GM23248 (cell line): ENCODE results near the gene KYAT1. TPM values are rescaled to one million over a fixed set of nuclear protein-coding genes. Genes with fewer than 3 reads are reported as not detected.

Experiments used
- DNase-seq: peaks from one replicate; pipeline ENCODE4 v3.0.0-alpha.2; 2015
- H2AFZ ChIP-seq: fragments of 200-600 bp; sonication (generic); 2 replicates; pipeline ENCODE4 v1.6.1; 2016; ENCODE audit warnings: antibody characterized with exemption
- H3F3A ChIP-seq: fragments of 200-600 bp; sonication (generic); 2 replicates; pipeline ENCODE4 v1.6.1; 2016; ENCODE audit warnings: mild to moderate bottlenecking, antibody characterized with exemption, mixed run types; ENCODE audit not compliant: insufficient read depth
- H3K27ac ChIP-seq: fragments of 200-600 bp; sonication (generic); 2 replicates; pipeline ENCODE4 v1.5.1; 2016; ENCODE audit warnings: mild to moderate bottlenecking
- H3K27me3 ChIP-seq: fragments of 200-600 bp; sonication (generic); replicated peaks from 2 replicates; pipeline ENCODE4 v1.6.1; 2016; ENCODE audit warnings: mild to moderate bottlenecking; ENCODE audit not compliant: insufficient read depth
- H3K36me3 ChIP-seq: fragments of 200-600 bp; sonication (generic); 2 replicates; pipeline ENCODE4 v1.6.1; 2016; ENCODE audit warnings: low read depth, mild to moderate bottlenecking
- H3K4me1 ChIP-seq: fragments of 200-600 bp; sonication (generic); 2 replicates; pipeline ENCODE4 v1.6.1; 2016; ENCODE audit warnings: mild to moderate bottlenecking; ENCODE audit not compliant: insufficient read depth
- H3K4me2 ChIP-seq: fragments of 200-600 bp; sonication (generic); one replicate; pipeline ENCODE4 v1.6.1; 2016; ENCODE audit warnings: mild to moderate bottlenecking; ENCODE audit not compliant: unreplicated experiment
- H3K4me3 ChIP-seq: fragments of 200-600 bp; sonication (generic); 2 replicates; pipeline ENCODE4 v1.5.1; 2016; ENCODE audit warnings: mild to moderate bottlenecking
- H3K79me2 ChIP-seq: fragments of 200-600 bp; sonication (generic); 2 replicates; pipeline ENCODE4 v1.6.1; 2016; ENCODE audit warnings: mild to moderate bottlenecking; ENCODE audit not compliant: insufficient read depth
- H3K9ac ChIP-seq: fragments of 200-600 bp; sonication (generic); 2 replicates; pipeline ENCODE4 v1.6.1; 2016; ENCODE audit warnings: mild to moderate bottlenecking
- H3K9me2 ChIP-seq: fragments of 200-600 bp; sonication (generic); 2 replicates; pipeline ENCODE4 v1.6.1; 2016; ENCODE audit warnings: mixed run types, mild to moderate bottlenecking, moderate library complexity; ENCODE audit not compliant: insufficient read depth
- H3K9me3 ChIP-seq: fragments of 200-600 bp; sonication (generic); one replicate; pipeline ENCODE4 v1.6.1; 2017; ENCODE audit warnings: low read depth
- H4K20me1 ChIP-seq: fragments of 200-600 bp; sonication (generic); 2 replicates; pipeline ENCODE4 v1.6.0; 2016; ENCODE audit not compliant: insufficient read depth
- EZH2 ChIP-seq: fragments of 200-600 bp; sonication (generic); IDR thresholded peaks from 2 replicates; pipeline ENCODE4 v1.6.1; 2018; ENCODE audit warnings: antibody characterized with exemption, mild to moderate bottlenecking; ENCODE audit not compliant: insufficient read depth, poor library complexity, severe bottlenecking
- EZH2phosphoT487 ChIP-seq: fragments of 200-600 bp; sonication (generic); IDR thresholded peaks from 2 replicates; pipeline ENCODE4 v1.6.1; 2018; ENCODE audit warnings: antibody characterized with exemption, moderate library complexity, mild to moderate bottlenecking, low read depth; ENCODE audit not compliant: insufficient read depth
- WGBS, 2 experiments: methylation state at CpG; one replicate each; pipeline ENCODE4 v1.1.6; 2015 to 2017; ENCODE audit warnings: low lambda C conversion rate in 2 of 2, low coverage in 1 of 2; ENCODE audit errors: missing lambda C conversion rate in 2 of 2; 5-methylcytosine and 5-hydroxymethylcytosine counted together
- in situ Hi-C: fragments of 300-500 bp; cut with MboI; formaldehyde crosslinking; loops from 2 replicates; pipeline ENCODE4 v1.15.0; 2020
- polyA plus RNA-seq: library from polyadenylated mRNA; unstranded; fragments of >200 nt; fragmentation: Nextera tagmentation; extraction: Ambion mirVana; gene quantifications from 2 replicates; pipeline ENCODE4 v1.2.1, GENCODE V29; 2016
- total RNA-seq: library from RNA; depleted of rRNA; stranded (reverse); fragments of >200 nt; shearing (Covaris generic); gene quantifications from 2 replicates; pipeline ENCODE4 v1.2.3, GENCODE V29; 2014

The KYAT1 gene
- total and polyA plus RNA-seq, 2 experiments from 2014 or later = 5.1 to 5.5 TPM

DNA sequence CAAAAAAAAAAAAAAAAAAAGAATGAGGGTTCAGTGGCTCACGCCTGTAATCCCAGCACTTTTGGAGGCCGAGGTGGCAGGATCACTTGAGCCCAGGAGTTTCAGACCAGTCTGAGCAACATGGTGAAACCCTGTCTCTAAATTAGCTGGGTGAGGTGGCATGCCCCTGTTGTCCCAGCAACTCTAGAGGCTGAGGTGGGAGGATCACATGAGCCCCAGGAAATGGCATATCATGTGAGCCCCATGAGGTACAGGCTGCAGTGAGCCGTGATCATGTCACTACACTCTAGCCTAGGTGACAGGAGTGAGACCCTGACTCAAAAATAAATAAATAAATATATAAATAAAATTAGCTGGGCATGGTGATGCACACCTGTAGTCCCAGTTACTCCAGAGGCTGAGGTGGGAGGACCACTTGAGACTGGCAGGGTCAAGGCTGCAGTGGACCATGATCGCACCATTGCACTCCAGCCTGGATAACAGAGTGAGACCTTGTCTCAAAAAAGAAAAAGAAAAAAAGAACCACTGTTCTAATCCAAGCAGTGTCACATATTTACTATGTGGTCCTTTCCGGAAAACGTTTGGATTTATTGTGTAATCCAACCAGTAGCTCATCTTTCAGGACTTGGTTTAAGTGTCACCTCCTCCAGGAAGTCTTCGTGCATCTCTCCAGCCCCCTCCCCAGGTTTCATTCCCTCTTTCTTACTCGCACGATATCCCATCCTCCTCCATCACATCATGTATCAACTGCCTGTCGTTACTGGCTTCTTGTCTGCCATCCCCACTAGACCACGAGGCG is 39.9 kb downstream of the KYAT1 start:
- WGBS, 2 experiments = 90 to 93% methylated on average over 11 to 12 of the region's 12 CpGs
- no peaks in the 10 kb centered on the region for H4K20me1 ChIP-seq
- in situ Hi-C loops = no loop called here
- no peak for DNase-seq
- no peaks in the 10 kb centered on the region for H3K27me3 ChIP-seq
- no peaks in the 10 kb centered on the region for H3K9me3 ChIP-seq
- no peak overlapping the region for H2AFZ ChIP-seq
- no peaks in the 10 kb centered on the region for H3K79me2 ChIP-seq
- H3K4me1 ChIP-seq = no peaks in the 10 kb centered on the region
- no peak for TF ChIP-seq EZH2
- no peak for TF ChIP-seq EZH2phosphoT487
- no peaks in the 10 kb centered on the region for H3K9me2 ChIP-seq
- no peak overlapping the region for H3K4me2 ChIP-seq
- H3K9ac ChIP-seq = no peak overlapping the region
- H3K4me3 ChIP-seq = no peak overlapping the region
- H3K36me3 ChIP-seq = no peaks in the 10 kb centered on the region
- H3K27ac ChIP-seq = no peak overlapping the region
- H3F3A ChIP-seq = no peaks in the 10 kb centered on the region

DNA sequence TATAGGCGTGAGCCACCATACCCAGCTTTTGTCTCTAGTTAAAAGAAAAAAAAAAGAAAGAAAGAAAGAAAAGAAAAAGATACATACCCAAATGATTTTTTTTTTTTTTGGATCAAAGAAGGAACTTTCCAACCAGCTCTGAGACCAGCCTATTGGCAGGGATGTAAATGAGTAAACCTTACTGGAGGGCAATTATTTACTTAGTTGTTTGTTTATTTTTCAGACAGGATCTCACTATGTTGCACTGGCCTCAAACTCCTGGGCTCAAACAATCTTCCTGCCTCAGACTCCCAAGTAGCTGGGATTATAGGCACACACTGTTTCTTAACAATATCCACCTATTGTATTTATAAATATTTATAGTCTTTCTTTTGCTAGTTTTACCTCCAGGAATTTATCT is 41.2 kb downstream of the KYAT1 start:
- no peaks in the 10 kb centered on the region for H3K79me2 ChIP-seq
- no peaks in the 10 kb centered on the region for H3K27me3 ChIP-seq
- H4K20me1 ChIP-seq = no peaks in the 10 kb centered on the region
- H3K36me3 ChIP-seq = no peaks in the 10 kb centered on the region
- H2AFZ ChIP-seq = no peak overlapping the region
- H3K4me2 ChIP-seq = no peak overlapping the region
- H3K4me3 ChIP-seq = no peak overlapping the region
- no peak for TF ChIP-seq EZH2phosphoT487
- TF ChIP-seq EZH2 = no peak
- 100% methylated on average over 1 of the region's 1 CpG for WGBS, 2 experiments
- no peak overlapping the region for H3K9ac ChIP-seq
- H3K9me3 ChIP-seq = no peaks in the 10 kb centered on the region
- in situ Hi-C loops = no loop called here
- H3K4me1 ChIP-seq = no peaks in the 10 kb centered on the region
- H3K27ac ChIP-seq = no peak overlapping the region
- DNase-seq = no peak
- no peaks in the 10 kb centered on the region for H3K9me2 ChIP-seq
- no peaks in the 10 kb centered on the region for H3F3A ChIP-seq

GRCh38 chr9:128838338-128838737 is 43.4 kb downstream of the KYAT1 start:
- TF ChIP-seq EZH2 (no peak), EZH2phosphoT487 (no peak)
- in situ Hi-C loops = no loop called here
- WGBS, 2 experiments = 77 to 78% methylated on average over 3 of the region's 3 CpGs

DNA sequence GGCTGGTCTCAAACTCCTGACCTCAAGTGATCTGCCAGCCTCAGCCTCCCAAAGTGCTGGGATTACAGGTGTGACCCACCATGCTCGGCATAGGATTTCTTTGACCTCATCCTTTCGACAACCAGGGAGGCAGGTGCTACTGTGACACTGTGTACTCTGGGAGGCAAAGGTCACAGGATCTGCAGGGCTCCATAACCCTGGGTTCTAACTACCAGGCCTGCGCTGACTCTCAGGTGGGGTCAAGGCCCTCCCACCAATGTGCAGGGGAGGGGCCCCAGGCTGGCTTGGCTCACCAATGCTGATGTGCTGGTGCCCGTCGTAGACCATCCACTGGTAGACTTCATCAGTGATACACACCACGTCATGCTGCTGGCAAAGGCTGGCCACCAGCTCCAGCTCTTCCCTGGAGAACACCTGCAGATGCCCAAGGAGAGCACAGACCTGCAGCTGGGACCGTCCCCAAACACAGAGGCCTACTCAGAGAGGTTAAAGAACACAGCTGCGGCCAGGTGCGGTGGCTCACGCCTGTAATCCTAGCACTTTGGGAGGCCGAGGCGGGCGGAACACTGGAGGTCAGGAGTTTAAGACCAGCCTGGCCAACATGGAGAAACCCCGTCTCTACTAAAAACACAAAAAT is 45.1 kb downstream of the KYAT1 start:
- H3K9me3 ChIP-seq = no peaks in the 10 kb centered on the region
- no peak overlapping the region for H3K4me2 ChIP-seq
- in situ Hi-C loops = no loop called here
- no peaks in the 10 kb centered on the region for H3K4me1 ChIP-seq
- H2AFZ ChIP-seq = no peak overlapping the region
- H3K79me2 ChIP-seq = no peaks in the 10 kb centered on the region
- H3K9me2 ChIP-seq = no peaks in the 10 kb centered on the region
- TF ChIP-seq EZH2phosphoT487 (no peak), EZH2 (no peak)
- no peaks in the 10 kb centered on the region for H4K20me1 ChIP-seq
- H3K27me3 ChIP-seq = no peaks in the 10 kb centered on the region
- WGBS, 2 experiments = 83 to 85% methylated on average over 14 of the region's 14 CpGs
- H3K27ac ChIP-seq = no peak overlapping the region
- no peak overlapping the region for H3K4me3 ChIP-seq
- no peak for DNase-seq
- no peaks in the 10 kb centered on the region for H3F3A ChIP-seq
- no peaks in the 10 kb centered on the region for H3K36me3 ChIP-seq
- no peak overlapping the region for H3K9ac ChIP-seq

More at GRCh38 chr9:128838338-128838737, 43.4 kb downstream of the KYAT1 start:
- Histone ChIP-seq H3K9ac (no peak overlapping the region), H3K9me2 (no peaks in the 10 kb centered on the region), H4K20me1 (no peaks in the 10 kb centered on the region), H3K27me3 (no peaks in the 10 kb centered on the region), H3K36me3 (no peaks in the 10 kb centered on the region), H3K4me1 (no peaks in the 10 kb centered on the region), H2AFZ (no peak overlapping the region), H3K79me2 (no peaks in the 10 kb centered on the region), H3K4me2 (no peak overlapping the region), H3K9me3 (no peaks in the 10 kb centered on the region), H3K4me3 (no peak overlapping the region), H3K27ac (no peak overlapping the region), H3F3A (no peaks in the 10 kb centered on the region)
- DNase-seq = no peak
